NB4 (cell line): ENCODE measurements around the gene ARL4A.

ENCODE experiments used
- MYC ChIP-seq: IDR thresholded peaks from 2 replicates; pipeline ENCODE4 v1.6.1; 2011; ENCODE audit warnings: low read depth, low read length
- POLR2A ChIP-seq: IDR thresholded peaks from 2 replicates; pipeline ENCODE4 v1.6.1; 2011; ENCODE audit warnings: mild to moderate bottlenecking; ENCODE audit not compliant: insufficient read length; ENCODE audit errors: extremely low read depth
- TF ChIP-seq, protein P1 (sequence below): IDR thresholded peaks from one replicate; pipeline ENCODE4 v1.5.1; 2012; ENCODE audit warnings: low read depth, low read length

DNA sequence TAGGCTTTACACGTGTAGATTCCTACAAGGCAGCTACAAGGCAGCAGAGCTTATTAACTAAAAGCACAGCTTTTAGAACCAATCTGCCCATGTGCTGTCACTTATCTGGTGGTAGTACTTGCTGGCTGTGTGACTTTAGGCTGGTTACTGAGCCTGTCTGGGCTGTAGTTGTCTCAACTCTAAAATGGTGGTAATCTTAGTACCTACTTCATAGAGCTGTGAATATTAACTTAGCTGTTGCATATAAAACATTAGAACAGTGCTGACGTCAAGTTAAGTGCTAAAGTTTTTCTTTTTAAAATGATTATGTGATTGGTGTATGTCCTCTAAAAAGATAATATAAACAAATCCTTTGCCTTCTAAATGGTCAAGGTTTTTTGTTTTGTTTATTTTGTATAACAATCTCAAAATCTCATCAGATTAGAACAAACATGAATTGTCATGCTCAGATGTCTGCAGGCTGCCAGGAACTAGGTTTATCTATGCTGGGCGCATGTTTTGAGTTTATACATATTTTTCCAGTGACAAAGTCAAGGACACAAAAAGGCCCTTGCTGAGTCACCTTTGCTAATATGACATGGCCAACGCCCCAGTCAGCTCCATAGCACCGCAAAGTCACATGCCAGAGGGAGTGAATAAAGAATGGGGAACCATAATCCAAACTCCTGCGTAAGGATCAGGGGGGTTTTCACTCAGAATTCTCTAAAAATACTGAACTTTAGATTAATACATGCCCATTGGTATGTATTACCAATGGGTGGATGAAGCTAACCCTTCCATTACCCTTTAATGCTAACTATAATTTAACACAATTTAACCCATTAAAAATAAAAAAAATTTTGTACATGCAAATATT, 39.8 kb upstream of the ARL4A start:
- TF ChIP-seq, protein P1, sequence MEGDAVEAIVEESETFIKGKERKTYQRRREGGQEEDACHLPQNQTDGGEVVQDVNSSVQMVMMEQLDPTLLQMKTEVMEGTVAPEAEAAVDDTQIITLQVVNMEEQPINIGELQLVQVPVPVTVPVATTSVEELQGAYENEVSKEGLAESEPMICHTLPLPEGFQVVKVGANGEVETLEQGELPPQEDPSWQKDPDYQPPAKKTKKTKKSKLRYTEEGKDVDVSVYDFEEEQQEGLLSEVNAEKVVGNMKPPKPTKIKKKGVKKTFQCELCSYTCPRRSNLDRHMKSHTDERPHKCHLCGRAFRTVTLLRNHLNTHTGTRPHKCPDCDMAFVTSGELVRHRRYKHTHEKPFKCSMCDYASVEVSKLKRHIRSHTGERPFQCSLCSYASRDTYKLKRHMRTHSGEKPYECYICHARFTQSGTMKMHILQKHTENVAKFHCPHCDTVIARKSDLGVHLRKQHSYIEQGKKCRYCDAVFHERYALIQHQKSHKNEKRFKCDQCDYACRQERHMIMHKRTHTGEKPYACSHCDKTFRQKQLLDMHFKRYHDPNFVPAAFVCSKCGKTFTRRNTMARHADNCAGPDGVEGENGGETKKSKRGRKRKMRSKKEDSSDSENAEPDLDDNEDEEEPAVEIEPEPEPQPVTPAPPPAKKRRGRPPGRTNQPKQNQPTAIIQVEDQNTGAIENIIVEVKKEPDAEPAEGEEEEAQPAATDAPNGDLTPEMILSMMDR, result no peak
- no peak for TF ChIP-seq POLR2A
- TF ChIP-seq MYC, result no peak
